ENCODE measurements around the gene SLC24A3.

Gene SLC24A3

DNA sequence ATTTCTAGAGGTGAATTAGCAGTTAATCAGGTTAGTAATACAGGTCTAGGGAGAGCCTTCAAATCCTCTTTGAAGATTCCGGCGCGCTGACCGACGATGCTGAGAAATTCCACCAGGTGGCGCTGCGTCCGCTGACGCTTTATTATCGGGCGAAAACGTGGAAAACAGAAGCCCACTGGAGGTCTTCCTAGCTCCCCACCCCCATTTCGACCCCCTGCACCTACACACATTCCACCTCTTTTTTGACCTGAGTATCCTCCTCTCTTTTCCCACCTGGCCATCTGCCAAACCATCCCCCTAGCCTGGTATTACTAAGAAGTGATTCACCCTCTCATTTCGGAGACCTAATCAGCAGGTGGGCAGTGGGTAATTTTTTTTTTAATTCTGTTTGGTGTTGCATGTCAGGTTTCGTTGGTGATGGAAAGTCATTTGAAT is 480.3 kb downstream of the SLC24A3 start (continued):
- TF ChIP-seq ZSCAN30 (tag by site-specific recombination; IDR thresholded peaks at IDR 0.05) (no peak), YY2 (tag by site-specific recombination; IDR thresholded peaks at IDR 0.05) (no peak), TCF7L2 (IDR thresholded peaks at IDR 0.05; ENCODE audit: borderline replicate concordance, low read depth, low read length) (peak; percentile 87), ZNF530 (tag by site-specific recombination; IDR thresholded peaks at IDR 0.05; ENCODE audit: low read depth) (no peak), ZNF221 (tag by site-specific recombination; IDR thresholded peaks at IDR 0.05; ENCODE audit: borderline replicate concordance) (no peak), ZNF175 (tag by site-specific recombination; IDR thresholded peaks at IDR 0.05) (no peak), ZNF155 (tag by site-specific recombination; IDR thresholded peaks at IDR 0.05) (no peak)

DNA sequence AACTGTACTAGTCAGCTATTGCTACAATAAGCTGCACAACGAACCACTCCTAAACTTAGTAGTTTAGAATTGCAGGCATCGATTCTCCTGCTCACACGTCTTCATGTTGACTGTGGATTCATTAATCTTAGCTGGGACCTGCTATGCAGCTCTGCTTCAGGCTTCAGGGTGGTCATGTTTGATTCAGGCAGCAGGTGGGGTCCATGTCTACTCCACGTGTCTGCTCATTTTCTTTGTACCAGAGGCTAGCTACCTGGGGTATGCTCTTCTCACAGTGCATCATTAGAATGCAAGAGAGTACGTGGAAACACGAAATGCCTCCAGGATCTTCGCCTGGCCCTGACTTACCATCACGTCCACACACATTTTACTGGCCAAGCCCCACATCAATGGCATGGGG is 481.1 kb downstream of the SLC24A3 start:
- TF ChIP-seq SP2 (tag by site-specific recombination; IDR thresholded peaks at IDR 0.05) (no peak), ZNF248 (tag by site-specific recombination; IDR thresholded peaks at IDR 0.05) (no peak), FEZF1 (tag by site-specific recombination; IDR thresholded peaks at IDR 0.05) (no peak)
- Histone ChIP-seq H3K4me1 (ENCODE audit: control insufficient read depth, insufficient read depth, low read length) (no peaks in the 10 kb centered on the region), H3K9me3 (ENCODE audit: control insufficient read depth, insufficient read depth, low read depth, low read length) (no peaks in the 10 kb centered on the region), H3K27ac (ENCODE audit: extremely low read depth, low read depth, low read length) (no peak overlapping the region), H3K4me3 (ENCODE audit: low read depth, low read length) (no peak overlapping the region), H3K36me3 (ENCODE audit: control insufficient read depth in 2 of 2, insufficient read depth in 1 of 2, low read length in 2 of 2) (no peaks in the 10 kb centered on the region)
- ChIA-PET POLR2A (no interaction called here), CTCF (interaction anchor here (0.6 to 1.6 kb wide), 21 partner anchors 10 to 1038 kb away, joined by 3 to 16 read pairs (median 4); no protein-coding TSS in a partner anchor)

DNA sequence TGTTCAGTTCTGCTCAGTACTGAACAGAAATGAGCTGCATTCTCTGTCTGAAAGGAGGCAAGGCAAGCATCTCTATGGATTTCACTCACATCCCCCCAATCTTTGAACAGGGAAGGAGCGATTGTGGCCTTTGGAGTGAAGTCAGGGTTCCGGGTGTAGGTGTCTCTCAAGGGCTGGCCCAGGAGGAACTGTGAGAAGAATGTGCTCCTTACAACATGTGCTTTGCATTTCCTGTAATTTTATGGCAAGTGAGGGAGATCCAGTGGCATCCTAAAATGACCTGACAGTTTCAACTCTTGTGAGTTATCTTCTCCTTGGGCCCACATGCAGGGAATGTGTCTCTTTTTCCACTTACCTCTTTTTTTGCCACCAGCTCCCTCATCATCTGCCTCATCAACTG is 482.6 kb downstream of the SLC24A3 start:
- POLR2A ChIA-PET, result no interaction called here
- Histone ChIP-seq H3K4me1 (ENCODE audit: control insufficient read depth, insufficient read depth, low read length) (no peaks in the 10 kb centered on the region), H3K9me3 (ENCODE audit: control insufficient read depth, insufficient read depth, low read depth, low read length) (no peaks in the 10 kb centered on the region), H3K27ac (ENCODE audit: extremely low read depth, low read depth, low read length) (no peak overlapping the region), H3K36me3 (ENCODE audit: control insufficient read depth in 2 of 2, insufficient read depth in 1 of 2, low read length in 2 of 2) (no peaks in the 10 kb centered on the region), H3K4me3 (ENCODE audit: low read depth, low read length) (no peak overlapping the region)
- CTCF ChIA-PET, result interaction anchor here (0.6 to 0.8 kb wide), 3 partner anchors 10 to 257 kb away, joined by 3 to 4 read pairs (median 3); no protein-coding TSS in a partner anchor
- TF ChIP-seq ZNF426 (tag by site-specific recombination; IDR thresholded peaks at IDR 0.05), result no peak
- no peak for TF ChIP-seq ZFP41 (tag by site-specific recombination; IDR thresholded peaks at IDR 0.05; ENCODE audit: borderline replicate concordance)
- TF ChIP-seq ZNF677 (tag by site-specific recombination; IDR thresholded peaks at IDR 0.05), result no peak
- no peak for TF ChIP-seq OSR2 (tag by site-specific recombination; IDR thresholded peaks at IDR 0.05)
- TF ChIP-seq ZNF768 (tag by site-specific recombination; IDR thresholded peaks at IDR 0.05), result no peak
- TF ChIP-seq ZNF624 (tag by site-specific recombination; IDR thresholded peaks at IDR 0.05), result no peak
- TF ChIP-seq MYNN (tag by site-specific recombination; IDR thresholded peaks at IDR 0.05; ENCODE audit: borderline replicate concordance), result no peak
- no peak for TF ChIP-seq ZNF37A (tag by site-specific recombination; IDR thresholded peaks at IDR 0.05)
- no peak for TF ChIP-seq GLI2 (tag by site-specific recombination; IDR thresholded peaks at IDR 0.05; ENCODE audit: borderline replicate concordance, low read depth)
- no peak for TF ChIP-seq ZNF629 (tag by site-specific recombination; IDR thresholded peaks at IDR 0.05)
- no peak for TF ChIP-seq ZNF670 (tag by site-specific recombination; IDR thresholded peaks at IDR 0.05; ENCODE audit: low read depth)
- no peak for TF ChIP-seq ZNF529 (tag by site-specific recombination; IDR thresholded peaks at IDR 0.05; ENCODE audit: insufficient replicate concordance)
- TF ChIP-seq, protein P1, sequence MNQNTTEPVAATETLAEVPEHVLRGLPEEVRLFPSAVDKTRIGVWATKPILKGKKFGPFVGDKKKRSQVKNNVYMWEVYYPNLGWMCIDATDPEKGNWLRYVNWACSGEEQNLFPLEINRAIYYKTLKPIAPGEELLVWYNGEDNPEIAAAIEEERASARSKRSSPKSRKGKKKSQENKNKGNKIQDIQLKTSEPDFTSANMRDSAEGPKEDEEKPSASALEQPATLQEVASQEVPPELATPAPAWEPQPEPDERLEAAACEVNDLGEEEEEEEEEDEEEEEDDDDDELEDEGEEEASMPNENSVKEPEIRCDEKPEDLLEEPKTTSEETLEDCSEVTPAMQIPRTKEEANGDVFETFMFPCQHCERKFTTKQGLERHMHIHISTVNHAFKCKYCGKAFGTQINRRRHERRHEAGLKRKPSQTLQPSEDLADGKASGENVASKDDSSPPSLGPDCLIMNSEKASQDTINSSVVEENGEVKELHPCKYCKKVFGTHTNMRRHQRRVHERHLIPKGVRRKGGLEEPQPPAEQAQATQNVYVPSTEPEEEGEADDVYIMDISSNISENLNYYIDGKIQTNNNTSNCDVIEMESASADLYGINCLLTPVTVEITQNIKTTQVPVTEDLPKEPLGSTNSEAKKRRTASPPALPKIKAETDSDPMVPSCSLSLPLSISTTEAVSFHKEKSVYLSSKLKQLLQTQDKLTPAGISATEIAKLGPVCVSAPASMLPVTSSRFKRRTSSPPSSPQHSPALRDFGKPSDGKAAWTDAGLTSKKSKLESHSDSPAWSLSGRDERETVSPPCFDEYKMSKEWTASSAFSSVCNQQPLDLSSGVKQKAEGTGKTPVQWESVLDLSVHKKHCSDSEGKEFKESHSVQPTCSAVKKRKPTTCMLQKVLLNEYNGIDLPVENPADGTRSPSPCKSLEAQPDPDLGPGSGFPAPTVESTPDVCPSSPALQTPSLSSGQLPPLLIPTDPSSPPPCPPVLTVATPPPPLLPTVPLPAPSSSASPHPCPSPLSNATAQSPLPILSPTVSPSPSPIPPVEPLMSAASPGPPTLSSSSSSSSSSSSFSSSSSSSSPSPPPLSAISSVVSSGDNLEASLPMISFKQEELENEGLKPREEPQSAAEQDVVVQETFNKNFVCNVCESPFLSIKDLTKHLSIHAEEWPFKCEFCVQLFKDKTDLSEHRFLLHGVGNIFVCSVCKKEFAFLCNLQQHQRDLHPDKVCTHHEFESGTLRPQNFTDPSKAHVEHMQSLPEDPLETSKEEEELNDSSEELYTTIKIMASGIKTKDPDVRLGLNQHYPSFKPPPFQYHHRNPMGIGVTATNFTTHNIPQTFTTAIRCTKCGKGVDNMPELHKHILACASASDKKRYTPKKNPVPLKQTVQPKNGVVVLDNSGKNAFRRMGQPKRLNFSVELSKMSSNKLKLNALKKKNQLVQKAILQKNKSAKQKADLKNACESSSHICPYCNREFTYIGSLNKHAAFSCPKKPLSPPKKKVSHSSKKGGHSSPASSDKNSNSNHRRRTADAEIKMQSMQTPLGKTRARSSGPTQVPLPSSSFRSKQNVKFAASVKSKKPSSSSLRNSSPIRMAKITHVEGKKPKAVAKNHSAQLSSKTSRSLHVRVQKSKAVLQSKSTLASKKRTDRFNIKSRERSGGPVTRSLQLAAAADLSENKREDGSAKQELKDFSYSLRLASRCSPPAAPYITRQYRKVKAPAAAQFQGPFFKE (tag by site-specific recombination; IDR thresholded peaks at IDR 0.05; ENCODE audit: borderline replicate concordance), result no peak
- TF ChIP-seq ZNF626 (tag by site-specific recombination; IDR thresholded peaks at IDR 0.05), result no peak
- no peak for TF ChIP-seq ZNF112 (tag by site-specific recombination; IDR thresholded peaks at IDR 0.05)
- no peak for TF ChIP-seq YY1 (tag by site-specific recombination; IDR thresholded peaks at IDR 0.05)
- no peak for TF ChIP-seq ZNF341 (tag by site-specific recombination; IDR thresholded peaks at IDR 0.05; ENCODE audit: low read depth)
